Fibroblast of villous mesenchyme (primary cell): Measurements from ENCODE around the gene PDLIM4. TPM values are rescaled to one million over a fixed set of nuclear protein-coding genes. Genes with fewer than 3 reads are reported as not detected.

ENCODE experiments used
- DNase-seq: peaks from one replicate; pipeline ENCODE4 v3.0.0-alpha.2; 2010; ENCODE audit warnings: low read depth
- H3K4me3 ChIP-seq: 2 replicates; pipeline ENCODE4 v1.5.1; 2011; ENCODE audit warnings: low read depth, mild to moderate bottlenecking, low read length
- CTCF ChIP-seq: IDR thresholded peaks from 2 replicates; pipeline ENCODE4 v1.5.1; 2012; ENCODE audit warnings: low read depth, mild to moderate bottlenecking, low read length; ENCODE audit not compliant: insufficient read depth
- total RNA-seq: library from RNA; depleted of rRNA; stranded (reverse); fragments of >200 nt; gene quantifications from 2 replicates; pipeline ENCODE4 v1.2.3, GENCODE V29; 2012

PDLIM4 gene
- total RNA-seq, 1 donor, result 97.2 TPM

DNA sequence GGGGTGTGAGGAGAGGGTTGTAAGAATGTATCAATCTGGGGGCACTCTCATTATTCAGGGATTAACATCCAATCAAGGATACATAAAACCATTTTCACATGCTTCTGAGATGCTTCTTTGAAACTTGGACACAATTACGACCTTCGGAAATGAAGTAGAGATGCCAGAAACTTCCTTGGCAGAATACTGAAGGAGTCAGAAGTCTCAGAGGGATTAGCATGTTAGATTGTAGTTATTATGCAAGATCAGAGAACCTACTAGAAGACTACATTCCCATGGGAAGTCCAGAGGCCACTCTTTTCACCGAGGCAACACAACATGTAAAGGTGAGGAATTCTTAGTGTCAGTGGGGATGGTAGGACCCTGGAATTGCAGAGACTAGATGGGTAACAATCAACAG lies 31.6 kb downstream of the PDLIM4 start:
- no peak overlapping the region for H3K4me3 ChIP-seq
- TF ChIP-seq CTCF, result no peak
- DNase-seq, result peak; percentile 12

DNA sequence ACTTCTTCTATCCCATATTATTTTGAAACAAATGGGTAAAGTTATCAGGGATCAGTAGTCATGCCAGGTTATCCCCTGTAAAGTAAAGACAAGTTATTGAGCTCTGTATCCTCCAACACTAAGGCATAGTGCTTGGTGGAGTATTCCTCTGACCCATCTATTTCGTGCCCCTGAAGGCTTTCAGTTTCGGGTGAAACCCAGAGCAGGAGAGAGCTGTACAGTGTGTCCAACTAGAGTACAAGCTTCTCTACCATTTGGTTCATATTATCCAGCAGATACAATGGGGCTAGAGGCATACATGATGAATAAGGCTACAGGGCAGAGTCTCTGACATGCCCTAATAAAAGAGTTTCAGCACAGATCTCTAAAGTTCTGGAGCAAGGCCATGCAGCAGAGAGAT lies 33.5 kb downstream of the PDLIM4 start:
- DNase-seq, result no peak
- no peak for TF ChIP-seq CTCF
- no peak overlapping the region for H3K4me3 ChIP-seq

DNA sequence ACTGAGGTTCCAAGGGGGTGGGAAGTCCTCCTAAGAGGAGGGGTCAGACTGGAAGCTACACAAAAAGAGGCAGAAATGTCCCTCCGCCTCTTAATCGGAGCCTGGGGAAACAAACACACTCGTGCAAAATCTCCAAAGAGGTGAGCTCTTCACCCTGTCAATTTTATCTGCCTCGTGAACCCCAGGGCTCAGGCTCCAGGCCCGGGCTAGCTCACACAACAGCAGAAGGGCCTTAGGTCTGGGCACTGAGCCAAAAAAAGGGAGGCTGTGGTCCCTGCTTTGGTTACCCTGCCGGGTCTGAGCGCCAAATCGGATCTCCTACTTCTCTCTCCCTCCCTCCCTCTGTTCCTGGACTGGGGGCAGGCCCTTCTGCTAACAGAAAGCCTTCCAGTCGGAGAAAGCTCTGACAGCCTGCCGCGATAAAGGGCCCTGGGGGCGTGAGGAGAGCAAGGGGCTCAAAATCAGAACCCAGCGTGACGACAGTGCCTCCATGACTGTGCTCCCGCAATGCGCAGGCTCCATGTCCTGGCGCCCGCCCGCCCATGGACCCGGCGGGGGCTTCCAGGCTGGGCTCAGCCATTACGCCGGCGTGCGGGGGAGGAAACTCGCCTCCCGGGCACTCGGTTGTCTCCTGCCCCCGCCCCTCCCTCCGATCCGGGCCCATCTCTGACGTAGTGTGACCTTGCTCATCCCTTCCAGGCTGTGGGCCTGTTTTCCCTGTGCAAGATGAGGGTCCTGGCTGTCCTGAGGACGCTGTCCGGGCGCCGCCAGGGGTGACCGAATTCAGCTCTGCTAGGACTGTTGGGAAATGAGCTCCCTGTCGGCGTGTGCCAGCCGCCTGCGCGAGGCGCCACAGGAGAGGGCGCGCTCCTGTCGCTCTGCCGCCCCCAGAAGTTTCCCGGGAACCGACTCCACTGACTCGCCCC lies 35.8 kb downstream of the PDLIM4 start:
- TF ChIP-seq CTCF, result peak; percentile 21
- DNase-seq, result peak; percentile 92
- peak overlapping the region; percentile 77 for H3K4me3 ChIP-seq

DNA sequence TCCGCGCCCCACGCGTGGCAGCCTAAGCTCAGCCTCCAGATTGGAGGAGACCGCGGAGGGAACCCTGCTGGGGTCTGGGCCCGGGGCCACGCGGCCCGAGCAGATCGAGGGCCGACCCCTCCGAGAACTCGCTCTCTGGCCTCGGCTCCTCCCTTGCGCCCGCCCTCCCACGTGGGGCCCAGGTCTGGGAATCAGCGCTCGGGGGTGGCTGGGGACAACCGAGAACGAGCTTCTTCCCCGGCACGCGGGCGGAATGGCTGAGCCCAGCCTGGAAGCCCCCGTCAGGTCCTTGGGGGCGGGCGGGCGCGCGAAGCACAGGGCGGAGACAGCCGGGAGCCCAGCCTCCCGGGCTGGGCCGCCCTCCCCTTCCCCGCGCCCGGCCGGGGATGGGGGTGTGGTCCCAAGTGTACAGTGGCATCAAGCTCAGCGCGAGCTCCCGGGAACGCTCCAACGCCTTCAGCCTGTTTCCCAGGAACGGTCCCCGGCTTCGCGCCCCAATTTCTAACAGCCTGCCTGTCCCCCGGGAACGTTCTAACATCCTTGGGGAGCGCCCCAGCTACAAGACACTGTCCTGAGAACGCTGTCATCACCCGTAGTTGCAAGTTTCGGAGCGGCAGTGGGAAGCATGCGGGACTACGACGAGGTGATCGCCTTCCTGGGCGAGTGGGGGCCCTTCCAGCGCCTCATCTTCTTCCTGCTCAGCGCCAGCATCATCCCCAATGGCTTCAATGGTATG lies 36.7 kb downstream of the PDLIM4 start, which contains the start of gene SLC22A4:
TSS of gene SLC22A4 (plus strand) at position 403 of the 736 bp plus-strand sequence. CDS start at position 626, 223 bp downstream.
- DNase-seq, result peak; percentile 96
- no peak for TF ChIP-seq CTCF
- peak within 1 kb of the TSS; percentile 77 for H3K4me3 ChIP-seq

GRCh38 chr5:132294728-132295504 lies 37.4 kb downstream of the PDLIM4 start:
- peak overlapping the region; percentile 77 for H3K4me3 ChIP-seq
- peak; percentile 88 for DNase-seq
- TF ChIP-seq CTCF, result no peak

DNA sequence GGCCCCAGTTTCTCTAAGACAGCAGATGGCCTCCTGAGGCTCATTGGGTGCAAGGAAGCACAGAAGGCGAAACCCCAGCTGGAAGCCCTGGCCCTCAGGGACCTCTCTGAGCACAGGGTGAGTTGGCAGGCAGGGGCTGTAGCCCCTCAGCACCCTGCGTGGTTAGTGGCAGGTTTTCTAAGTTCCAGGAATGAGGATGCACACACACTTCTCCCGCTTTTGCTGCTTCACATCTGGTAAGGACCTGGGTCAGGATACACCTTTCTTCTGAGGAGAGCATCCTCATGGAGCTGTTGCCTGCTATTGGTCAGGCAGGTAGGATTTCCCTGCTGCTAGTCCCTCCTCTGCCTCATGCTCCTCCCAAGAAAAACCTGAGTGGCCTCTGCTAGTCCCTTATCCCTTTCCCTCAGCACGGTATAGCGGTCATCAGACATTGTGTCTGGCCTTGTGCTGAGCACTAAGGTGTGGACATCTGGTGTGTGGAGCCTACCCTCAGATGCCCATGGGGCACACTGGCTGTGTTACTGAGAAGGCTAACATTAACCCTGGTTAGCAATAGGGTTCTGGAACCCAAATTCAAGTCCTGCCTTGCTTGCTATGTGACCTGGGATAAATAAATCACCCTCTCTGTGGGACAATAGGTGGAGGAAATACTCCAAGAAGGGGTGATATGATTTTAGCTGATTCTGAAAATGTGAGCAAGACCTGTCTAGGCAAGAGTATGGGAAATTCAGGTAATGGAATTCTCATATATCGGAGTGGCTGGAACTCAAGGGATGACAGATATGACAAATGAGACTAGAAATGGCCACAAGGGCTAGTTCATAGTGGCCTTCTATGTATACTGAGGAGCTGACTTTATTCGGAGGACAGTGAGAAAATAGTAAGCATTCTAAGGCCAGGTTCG lies 38.3 kb downstream of the PDLIM4 start:
- TF ChIP-seq CTCF, result no peak
- no peak for DNase-seq
- peak overlapping the region; percentile 77 for H3K4me3 ChIP-seq
